Prostate gland (tissue), 2 donors: Measurements from ENCODE around the gene MZB1. TPM values are rescaled to one million over a fixed set of nuclear protein-coding genes. Genes with fewer than 3 reads are reported as not detected.

ENCODE experiments used
- DNase-seq: peaks from one replicate; pipeline ENCODE4 v3.0.0-alpha.2; 2019; ENCODE audit warnings: low spot score
- H3K27ac ChIP-seq, 2 donors: fragments of 200-600 bp; sonication (generic); 2 replicates each; pipeline ENCODE4 v1.5.1; 2017 to 2019
- H3K27me3 ChIP-seq: fragments of 200-600 bp; sonication (generic); replicated peaks from 2 replicates; pipeline ENCODE4 v1.5.1; 2019; ENCODE audit not compliant: insufficient read depth
- H3K36me3 ChIP-seq, 2 donors: fragments of 200-600 bp; sonication (generic); 1 replicate in 1 of 2; 2 replicates in 1 of 2; pipeline versions ENCODE4 v1.5.1 to v1.8.1; 2017 to 2019
- H3K4me1 ChIP-seq: fragments of 200-600 bp; sonication (generic); replicated peaks from 2 replicates; pipeline ENCODE4 v1.5.1; 2019
- H3K4me3 ChIP-seq, 2 donors: fragments of 200-600 bp; sonication (generic); 2 replicates each; pipeline ENCODE4 v1.5.1; 2017 to 2019
- H3K9me3 ChIP-seq: fragments of 200-600 bp; sonication (generic); 2 replicates; pipeline ENCODE4 v1.5.1; 2017
- CTCF ChIP-seq, 4 experiments: fragments of 200-600 bp in 2 of 4; fragments of 450-650 bp in 2 of 4; sonication (generic) in 2 of 4; IDR thresholded peaks; 1 replicate in 3 of 4; 2 replicates in 1 of 4; pipeline ENCODE4 v1.5.1; 2016 to 2019; ENCODE audit warnings: antibody characterized with exemption in 4 of 4, mild to moderate bottlenecking in 2 of 4, moderate library complexity in 2 of 4
- POLR2A ChIP-seq: fragments of 450-650 bp; IDR thresholded peaks from one replicate; pipeline ENCODE4 v1.6.1; 2016; ENCODE audit warnings: antibody characterized with exemption, mild to moderate bottlenecking
- POLR2AphosphoS5 ChIP-seq: sonication (generic); formaldehyde crosslinking; IDR thresholded peaks from one replicate; pipeline ENCODE4 v1.6.1; 2017; ENCODE audit warnings: antibody characterized with exemption
- WGBS: methylation state at CpG from one replicate; pipeline ENCODE4 v1.1.5; 2018; 5-methylcytosine and 5-hydroxymethylcytosine counted together
- intact Hi-C: fragments of 100-400 bp; cut with DNase I; formaldehyde crosslinking; loops from one replicate; pipeline ENCODE4 v1.14.2; 2022
- total RNA-seq, 2 donors: library from RNA; depleted of rRNA; stranded (reverse); fragments of >200 nt; gene quantifications; one replicate each; pipeline ENCODE4 v1.1.0, GENCODE V29; 2016

The MZB1 gene
- 1 to 10 TPM; 2.7 to 4.3 TPM for total RNA-seq

- 83% methylated on average over 11 of the region's 11 CpGs for WGBS
- Histone ChIP-seq H3K4me1 (peaks cover 43% of the 10 kb centered on the region), H3K9me3 (no peaks in the 10 kb centered on the region), H3K4me3 (peak within 1 kb of the TSS; percentile 13 to 36), H3K36me3 (no peaks in the 10 kb centered on the region), H3K27ac (peak within 1 kb of the TSS; percentile 67 to 83), H3K27me3 (no peaks in the 10 kb centered on the region)
- no peak for DNase-seq
- intact Hi-C loops = no loop called here
- TF ChIP-seq POLR2AphosphoS5 (no peak), POLR2A (no peak), CTCF (IDR thresholded peaks at IDR 0.05) (no peak)
Measured at GRCh38 chr5:139389701-139390638, at the start of gene MZB1. TSS of gene MZB1 (minus strand) at chr5:139389913. CDS start at chr5:139389856, 57 bp downstream.

- Histone ChIP-seq H3K27ac (peak within 1 kb of the TSS; percentile 95 to 98), H3K4me1 (peaks cover 4% of the 10 kb centered on the region), H3K4me3 (peak within 1 kb of the TSS; percentile 77 to 78), H3K9me3 (no peaks in the 10 kb centered on the region), H3K27me3 (no peaks in the 10 kb centered on the region), H3K36me3 (no peaks in the 10 kb centered on the region)
- DNase-seq = peak; percentile 93
- peak in 1 of 4 experiments; percentile 21 for TF ChIP-seq CTCF (IDR thresholded peaks at IDR 0.05)
- TF ChIP-seq POLR2A = peak; percentile 48
- TF ChIP-seq POLR2AphosphoS5 = peak; percentile 94
- intact Hi-C loops = no loop called here
- 3% methylated on average over 48 of the region's 49 CpGs for WGBS
Measured at GRCh38 chr5:139439013-139439903, 49.5 kb upstream of the MZB1 start, which contains the start of gene DNAJC18. TSS of gene DNAJC18 (minus strand) at chr5:139439525. CDS start at chr5:139439445, 80 bp downstream.

- Histone ChIP-seq H3K4me3 (peak overlapping the region; percentile 77 to 78), H3K9me3 (no peaks in the 10 kb centered on the region), H3K27ac (peak overlapping the region; percentile 95 to 98), H3K27me3 (no peaks in the 10 kb centered on the region), H3K4me1 (peaks cover 4% of the 10 kb centered on the region), H3K36me3 (no peaks in the 10 kb centered on the region)
- WGBS = 27% methylated on average over 8 of the region's 8 CpGs
- TF ChIP-seq CTCF (IDR thresholded peaks at IDR 0.05) (no peak), POLR2AphosphoS5 (no peak), POLR2A (no peak)
- intact Hi-C loops = no loop called here
- DNase-seq = no peak
Measured at GRCh38 chr5:139438707-139439012, 48.9 kb upstream of the MZB1 start.

- no peaks in the 10 kb centered on the region for H3K27me3 ChIP-seq
- no peak overlapping the region for H3K27ac ChIP-seq
- WGBS = 96% methylated on average over 3 of the region's 3 CpGs
- intact Hi-C loops = no loop called here
- no peaks in the 10 kb centered on the region for H3K36me3 ChIP-seq
- TF ChIP-seq CTCF (IDR thresholded peaks at IDR 0.05) = no peak
- TF ChIP-seq POLR2AphosphoS5 = no peak
- TF ChIP-seq POLR2A = no peak
- no peak overlapping the region for H3K4me3 ChIP-seq
- no peaks in the 10 kb centered on the region for H3K9me3 ChIP-seq
- DNase-seq = no peak
- peaks cover 4% of the 10 kb centered on the region for H3K4me1 ChIP-seq
Measured at GRCh38 chr5:139435676-139436075, 46.0 kb upstream of the MZB1 start.
